ENCODE measurements around the gene OXLD1. TPM values are rescaled to one million over a fixed set of nuclear protein-coding genes. Genes with fewer than 3 reads are reported as not detected.

The OXLD1 gene
- total and polyA plus RNA-seq, 10 of the 15 experiments (the other 5 are each of a cell fraction or from before 2014, with no cell fraction given): 4.6 to 89.5 (median 39.8) TPM

DNA sequence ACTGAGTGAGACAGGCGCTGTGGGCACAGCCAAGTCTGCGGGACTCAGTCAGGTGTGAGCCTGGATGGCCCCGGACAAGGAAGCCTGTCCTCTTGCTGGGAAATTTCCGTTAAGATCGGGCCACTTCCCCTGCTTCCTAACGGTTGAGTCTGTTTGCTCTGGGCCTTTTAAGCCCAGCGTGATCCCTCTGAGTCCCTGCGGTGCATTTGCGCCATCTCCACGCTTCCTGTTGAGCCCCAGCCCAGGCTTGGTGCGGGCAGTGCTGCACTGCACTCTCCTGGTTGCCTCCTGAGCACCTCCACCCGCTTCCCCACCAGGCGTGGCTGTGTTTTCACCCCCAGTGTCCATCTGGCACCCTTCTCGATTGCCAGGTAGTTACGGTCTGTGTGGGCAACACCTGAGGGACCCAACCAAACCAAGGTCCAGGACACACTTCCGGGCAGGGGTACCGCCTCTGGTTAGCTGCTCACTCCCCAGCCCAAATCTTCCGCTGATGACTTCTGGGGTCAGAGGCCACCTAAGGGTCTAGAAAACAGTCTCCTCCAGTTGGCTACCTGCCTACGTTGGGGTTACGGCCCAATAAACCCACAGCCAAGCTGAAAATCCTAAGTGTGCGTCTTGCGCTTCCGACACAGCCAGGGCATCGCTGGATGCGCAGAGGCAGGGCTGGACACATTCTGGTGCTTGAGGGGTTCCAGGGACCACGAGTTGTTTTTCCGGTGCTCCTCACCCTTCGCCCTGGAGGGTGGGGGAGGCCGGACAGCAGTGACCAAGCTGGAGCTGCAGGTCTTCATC is 44.3 kb upstream of the OXLD1 start (continued):
- TF ChIP-seq, protein P1, sequence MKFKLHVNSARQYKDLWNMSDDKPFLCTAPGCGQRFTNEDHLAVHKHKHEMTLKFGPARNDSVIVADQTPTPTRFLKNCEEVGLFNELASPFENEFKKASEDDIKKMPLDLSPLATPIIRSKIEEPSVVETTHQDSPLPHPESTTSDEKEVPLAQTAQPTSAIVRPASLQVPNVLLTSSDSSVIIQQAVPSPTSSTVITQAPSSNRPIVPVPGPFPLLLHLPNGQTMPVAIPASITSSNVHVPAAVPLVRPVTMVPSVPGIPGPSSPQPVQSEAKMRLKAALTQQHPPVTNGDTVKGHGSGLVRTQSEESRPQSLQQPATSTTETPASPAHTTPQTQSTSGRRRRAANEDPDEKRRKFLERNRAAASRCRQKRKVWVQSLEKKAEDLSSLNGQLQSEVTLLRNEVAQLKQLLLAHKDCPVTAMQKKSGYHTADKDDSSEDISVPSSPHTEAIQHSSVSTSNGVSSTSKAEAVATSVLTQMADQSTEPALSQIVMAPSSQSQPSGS (IDR thresholded peaks at IDR 0.05; ENCODE audit: low read length): no peak
- TF ChIP-seq MEF2A (IDR thresholded peaks at IDR 0.05; ENCODE audit: insufficient read depth, low read depth, low read length) (no peak), PAX8 (IDR thresholded peaks at IDR 0.05) (no peak), IKZF1 (conservative IDR thresholded peaks at IDR 0.05) (0 out of 2 replicates have a peak, but pooled peaks have one; percentile 2), RB1 (IDR thresholded peaks at IDR 0.05; ENCODE audit: borderline replicate concordance) (no peak), SP1 (IDR thresholded peaks at IDR 0.05; ENCODE audit: low read depth, low read length) (no peak), DPF2 (IDR thresholded peaks at IDR 0.05) (no peak), LARP7 (IDR thresholded peaks at IDR 0.05) (no peak), ZNF217 (IDR thresholded peaks at IDR 0.05) (no peak), TBL1XR1 (IDR thresholded peaks at IDR 0.05; ENCODE audit: low read depth, low read length) (no peak), NR2F1 (conservative IDR thresholded peaks at IDR 0.05) (peak; percentile 43; the same call in 1 of the 2 replicates), SUZ12 (IDR thresholded peaks at IDR 0.05; ENCODE audit: unreplicated experiment) (no peak), BACH1 (IDR thresholded peaks at IDR 0.05; ENCODE audit: borderline replicate concordance) (no peak), ATF7 (IDR thresholded peaks at IDR 0.05; ENCODE audit: low read depth) (no peak), POLR2AphosphoS5 (IDR thresholded peaks at IDR 0.05; ENCODE audit: low read length) (peak; percentile 32; the same call in 1 of the 2 replicates), ZBED1 (IDR thresholded peaks at IDR 0.05; ENCODE audit: borderline replicate concordance) (no peak), HDAC6 (IDR thresholded peaks at IDR 0.05; ENCODE audit: unreplicated experiment) (no peak)
- TF ChIP-seq, protein P2, sequence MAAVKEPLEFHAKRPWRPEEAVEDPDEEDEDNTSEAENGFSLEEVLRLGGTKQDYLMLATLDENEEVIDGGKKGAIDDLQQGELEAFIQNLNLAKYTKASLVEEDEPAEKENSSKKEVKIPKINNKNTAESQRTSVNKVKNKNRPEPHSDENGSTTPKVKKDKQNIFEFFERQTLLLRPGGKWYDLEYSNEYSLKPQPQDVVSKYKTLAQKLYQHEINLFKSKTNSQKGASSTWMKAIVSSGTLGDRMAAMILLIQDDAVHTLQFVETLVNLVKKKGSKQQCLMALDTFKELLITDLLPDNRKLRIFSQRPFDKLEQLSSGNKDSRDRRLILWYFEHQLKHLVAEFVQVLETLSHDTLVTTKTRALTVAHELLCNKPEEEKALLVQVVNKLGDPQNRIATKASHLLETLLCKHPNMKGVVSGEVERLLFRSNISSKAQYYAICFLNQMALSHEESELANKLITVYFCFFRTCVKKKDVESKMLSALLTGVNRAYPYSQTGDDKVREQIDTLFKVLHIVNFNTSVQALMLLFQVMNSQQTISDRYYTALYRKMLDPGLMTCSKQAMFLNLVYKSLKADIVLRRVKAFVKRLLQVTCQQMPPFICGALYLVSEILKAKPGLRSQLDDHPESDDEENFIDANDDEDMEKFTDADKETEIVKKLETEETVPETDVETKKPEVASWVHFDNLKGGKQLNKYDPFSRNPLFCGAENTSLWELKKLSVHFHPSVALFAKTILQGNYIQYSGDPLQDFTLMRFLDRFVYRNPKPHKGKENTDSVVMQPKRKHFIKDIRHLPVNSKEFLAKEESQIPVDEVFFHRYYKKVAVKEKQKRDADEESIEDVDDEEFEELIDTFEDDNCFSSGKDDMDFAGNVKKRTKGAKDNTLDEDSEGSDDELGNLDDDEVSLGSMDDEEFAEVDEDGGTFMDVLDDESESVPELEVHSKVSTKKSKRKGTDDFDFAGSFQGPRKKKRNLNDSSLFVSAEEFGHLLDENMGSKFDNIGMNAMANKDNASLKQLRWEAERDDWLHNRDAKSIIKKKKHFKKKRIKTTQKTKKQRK (IDR thresholded peaks at IDR 0.05; ENCODE audit: low read depth, low read length): no peak
- TF ChIP-seq, protein P3, sequence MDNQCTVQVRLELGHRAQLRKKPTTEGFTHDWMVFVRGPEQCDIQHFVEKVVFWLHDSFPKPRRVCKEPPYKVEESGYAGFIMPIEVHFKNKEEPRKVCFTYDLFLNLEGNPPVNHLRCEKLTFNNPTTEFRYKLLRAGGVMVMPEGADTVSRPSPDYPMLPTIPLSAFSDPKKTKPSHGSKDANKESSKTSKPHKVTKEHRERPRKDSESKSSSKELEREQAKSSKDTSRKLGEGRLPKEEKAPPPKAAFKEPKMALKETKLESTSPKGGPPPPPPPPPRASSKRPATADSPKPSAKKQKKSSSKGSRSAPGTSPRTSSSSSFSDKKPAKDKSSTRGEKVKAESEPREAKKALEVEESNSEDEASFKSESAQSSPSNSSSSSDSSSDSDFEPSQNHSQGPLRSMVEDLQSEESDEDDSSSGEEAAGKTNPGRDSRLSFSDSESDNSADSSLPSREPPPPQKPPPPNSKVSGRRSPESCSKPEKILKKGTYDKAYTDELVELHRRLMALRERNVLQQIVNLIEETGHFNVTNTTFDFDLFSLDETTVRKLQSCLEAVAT (IDR thresholded peaks at IDR 0.05): no peak
- TF ChIP-seq, protein P4, sequence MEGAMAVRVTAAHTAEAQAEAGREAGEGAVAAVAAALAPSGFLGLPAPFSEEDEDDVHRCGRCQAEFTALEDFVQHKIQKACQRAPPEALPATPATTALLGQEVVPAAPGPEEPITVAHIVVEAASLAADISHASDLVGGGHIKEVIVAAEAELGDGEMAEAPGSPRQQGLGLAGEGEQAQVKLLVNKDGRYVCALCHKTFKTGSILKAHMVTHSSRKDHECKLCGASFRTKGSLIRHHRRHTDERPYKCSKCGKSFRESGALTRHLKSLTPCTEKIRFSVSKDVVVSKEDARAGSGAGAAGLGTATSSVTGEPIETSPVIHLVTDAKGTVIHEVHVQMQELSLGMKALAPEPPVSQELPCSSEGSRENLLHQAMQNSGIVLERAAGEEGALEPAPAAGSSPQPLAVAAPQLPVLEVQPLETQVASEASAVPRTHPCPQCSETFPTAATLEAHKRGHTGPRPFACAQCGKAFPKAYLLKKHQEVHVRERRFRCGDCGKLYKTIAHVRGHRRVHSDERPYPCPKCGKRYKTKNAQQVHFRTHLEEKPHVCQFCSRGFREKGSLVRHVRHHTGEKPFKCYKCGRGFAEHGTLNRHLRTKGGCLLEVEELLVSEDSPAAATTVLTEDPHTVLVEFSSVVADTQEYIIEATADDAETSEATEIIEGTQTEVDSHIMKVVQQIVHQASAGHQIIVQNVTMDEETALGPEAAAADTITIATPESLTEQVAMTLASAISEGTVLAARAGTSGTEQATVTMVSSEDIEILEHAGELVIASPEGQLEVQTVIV (IDR thresholded peaks at IDR 0.05; ENCODE audit: borderline replicate concordance, partially characterized antibody): no peak

Data from GM12878 (cell line).